Pancreas (tissue), 10 donors: Measurements from ENCODE around the gene STARD9. TPM values are rescaled to one million over a fixed set of nuclear protein-coding genes. Genes with fewer than 3 reads are reported as not detected.
A peak's percentile ranks its signal among the peaks of the same experiment; 100 is the strongest.

Source experiments
- ATAC-seq, 4 donors: fragments of 200-7000 bp; cut with Tn5 transposase; one replicate each; pipeline versions ENCODE4 v1.8.0 to v1.9.1; 2020; ENCODE audit warnings: mild to moderate bottlenecking in 4 of 4, moderate library complexity in 4 of 4
- DNase-seq, 6 donors: peaks; one replicate each; pipeline ENCODE4 v3.0.0-alpha.2; 2020
- FAIRE-seq: peaks from 2 replicates; lab custom pipeline; 2012; peaks lifted over from hg19 to GRCh38; lab: Jason Lieb, UNC
- H3K27ac ChIP-seq, 4 donors: fragments of 200-600 bp; sonication (generic); 1 replicate in 3 of 4; 2 replicates in 1 of 4; pipeline versions ENCODE4 v1.5.0 to v1.8.0; 2020
- H3K27me3 ChIP-seq, 4 donors: fragments of 200-600 bp; one replicate each; pipeline ENCODE4 v1.8.0; 2021
- H3K36me3 ChIP-seq, 3 donors: fragments of 200-600 bp; sonication (generic) in 1 of 3; one replicate each; pipeline versions ENCODE4 v1.5.0 to v1.8.0; 2020 to 2021
- H3K4me1 ChIP-seq, 3 donors: fragments of 200-600 bp; one replicate each; pipeline ENCODE4 v1.8.0; 2021
- H3K4me3 ChIP-seq, 4 donors: fragments of 200-600 bp; sonication (generic) in 2 of 4; one replicate each; pipeline versions ENCODE4 v1.5.0 to v1.8.0; 2020 to 2021
- H3K9me3 ChIP-seq, 4 donors: fragments of 200-600 bp; one replicate each; pipeline ENCODE4 v1.8.0; 2021
- CTCF ChIP-seq, 4 donors: fragments of 200-600 bp; sonication (generic) in 3 of 4; IDR thresholded peaks; one replicate each; pipeline versions ENCODE4 v1.5.0 to v1.8.0; 2021; ENCODE audit warnings: antibody characterized with exemption in 4 of 4
- WGBS, 2 donors: extraction: QIAGEN DNeasy Blood & Tissue Kit; methylation state at CpG; one replicate each; pipeline ENCODE4 v1.1.7; 2013; 5-methylcytosine and 5-hydroxymethylcytosine counted together
- intact Hi-C, 3 donors: fragments of 100-400 bp; cut with DNase I; formaldehyde crosslinking; loops; one replicate each; pipeline versions ENCODE4 v1.11.1 to v1.14.2; 2022
- polyA plus RNA-seq, 2 donors: library from polyadenylated mRNA; stranded (reverse); fragments of 200-250 nt; gene quantifications; one replicate each; pipeline ENCODE4 v1.2.3, GENCODE V29; 2013
- total RNA-seq, 6 donors: library from RNA; stranded (reverse); fragmentation: NEBNext Ultra II Directional in 4 of 6; extraction: Animal tissue kit (Norgen Biotek cat#: 25700) in 4 of 6; gene quantifications; one replicate each; pipeline versions ENCODE4 v1.2.1 to v1.2.4, GENCODE V29; 2021 to 2023
- donor health status: healthy with polysubstance abuse.
- donor health status: DM: no; HTN: no; CAD: no; lungs with moderate emphysema.
- donor health status: DM: no; HTN: no; CAD: no.
- donor health status: control.
- donor health status: control.
- donor health status: Bipolar disorder and iron deficiency.
- donor health status: DM: yes; HTN: yes; CAD: no.
- donor health status: DM: no; HTN: no; CAD: no.
- donor health status: DM: no; HTN: no; CAD: no.
- donor health status: DM: yes; HTN: yes; CAD: no.

Gene STARD9
- total and polyA plus RNA-seq, 8 donors: 0.44 to 3.0 (median 1.3) TPM

DNA sequence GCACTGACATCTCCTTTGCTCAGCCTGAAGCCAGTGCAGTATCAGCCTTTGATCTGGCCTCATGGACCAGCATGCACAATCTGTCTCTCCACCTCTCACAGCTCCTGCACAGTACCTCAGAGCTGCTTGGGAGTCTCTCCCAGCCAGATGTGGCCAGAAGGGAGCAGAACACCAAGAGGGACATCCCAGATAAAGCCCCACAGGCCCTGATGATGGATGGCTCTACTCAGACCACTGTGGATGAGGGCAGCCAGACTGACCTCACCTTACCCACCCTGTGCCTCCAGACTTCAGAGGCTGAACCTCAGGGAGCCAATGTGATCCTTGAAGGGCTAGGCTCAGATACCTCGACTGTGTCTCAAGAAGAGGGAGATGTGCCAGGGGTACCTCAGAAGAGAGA is 117.1 kb downstream of the STARD9 start:
- WGBS, 2 donors: 53 to 94% methylated on average over 1 of the region's 1 CpG
- H3K4me3 ChIP-seq: no peak overlapping the region

GRCh38 chr15:42692997-42693396 is 117.6 kb downstream of the STARD9 start:
- DNase-seq: peak in 1 of 6 donors; percentile 20
- Histone ChIP-seq H3K27me3 (no peaks in the 10 kb centered on the region), H3K36me3 (no peaks in the 10 kb centered on the region), H3K27ac (no peak overlapping the region), H3K4me3 (no peak overlapping the region), H3K4me1 (no peaks in the 10 kb centered on the region), H3K9me3 (no peaks in the 10 kb centered on the region)
- no peak for FAIRE-seq
- intact Hi-C loops: no loop called here
- ATAC-seq: no peak
- TF ChIP-seq CTCF (IDR thresholded peaks at IDR 0.05): no peak
- WGBS, 2 donors: 66 to 80% methylated on average over 4 of the region's 4 CpGs

More for the DNA sequence above, 117.1 kb downstream of the STARD9 start:
- ATAC-seq (no peak), DNase-seq (no peak), FAIRE-seq (no peak)
- Histone ChIP-seq H3K9me3 (no peaks in the 10 kb centered on the region), H3K36me3 (no peaks in the 10 kb centered on the region), H3K27me3 (no peaks in the 10 kb centered on the region), H3K27ac (no peak overlapping the region), H3K4me1 (no peaks in the 10 kb centered on the region)
- no peak for TF ChIP-seq CTCF (IDR thresholded peaks at IDR 0.05)
- intact Hi-C loops: no loop called here

DNA sequence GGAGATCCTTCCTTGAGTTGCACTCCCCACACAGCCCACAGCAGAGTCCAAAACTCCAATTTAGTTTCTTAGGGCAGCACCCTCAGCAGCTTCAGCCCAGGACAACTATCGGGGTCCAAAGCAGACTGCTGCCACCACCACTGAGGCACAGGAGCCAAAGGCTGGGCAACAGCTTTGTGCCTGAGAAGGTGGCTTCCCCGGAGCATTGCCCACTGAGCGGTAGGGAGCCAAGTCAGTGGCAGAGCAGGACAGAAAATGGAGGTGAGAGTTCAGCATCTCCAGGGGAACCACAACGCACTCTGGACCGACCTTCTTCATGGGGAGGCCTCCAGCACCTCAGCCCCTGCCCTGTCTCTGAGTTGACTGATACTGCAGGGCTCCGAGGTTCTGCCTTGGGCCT is 118.1 kb downstream of the STARD9 start:
- TF ChIP-seq CTCF (IDR thresholded peaks at IDR 0.05): no peak
- peak in 1 of 6 donors; percentile 27 for DNase-seq
- no peak overlapping the region for H3K27ac ChIP-seq
- H3K9me3 ChIP-seq: no peaks in the 10 kb centered on the region
- no peaks in the 10 kb centered on the region for H3K36me3 ChIP-seq
- 90 to 94% methylated on average over 6 of the region's 6 CpGs for WGBS, 2 donors
- no peaks in the 10 kb centered on the region for H3K4me1 ChIP-seq
- ATAC-seq: no peak
- H3K27me3 ChIP-seq: no peaks in the 10 kb centered on the region
- intact Hi-C loops: no loop called here
- no peak for FAIRE-seq
- H3K4me3 ChIP-seq: no peak overlapping the region

DNA sequence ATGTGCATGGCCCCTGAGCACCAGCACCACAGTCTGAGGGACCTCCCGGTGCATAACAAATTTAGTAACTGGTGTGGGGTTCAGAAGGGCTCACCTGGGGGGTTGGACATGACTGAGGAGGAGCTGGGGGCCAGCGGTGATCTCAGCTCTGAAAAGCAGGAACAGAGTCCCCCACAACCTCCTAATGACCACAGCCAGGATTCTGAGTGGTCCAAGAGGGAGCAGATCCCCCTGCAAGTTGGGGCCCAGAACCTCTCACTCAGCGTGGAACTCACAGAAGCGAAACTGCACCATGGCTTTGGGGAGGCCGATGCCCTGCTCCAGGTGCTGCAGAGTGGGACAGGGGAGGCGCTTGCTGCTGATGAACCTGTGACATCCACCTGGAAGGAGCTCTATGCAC is 118.5 kb downstream of the STARD9 start:
- no peak for FAIRE-seq
- H3K36me3 ChIP-seq: no peaks in the 10 kb centered on the region

More for the DNA sequence above, 118.5 kb downstream of the STARD9 start:
- no peaks in the 10 kb centered on the region for H3K27me3 ChIP-seq
- no peak overlapping the region for H3K27ac ChIP-seq
- TF ChIP-seq CTCF (IDR thresholded peaks at IDR 0.05): no peak
- intact Hi-C loops: no loop called here
- ATAC-seq: no peak
- WGBS, 2 donors: 82 to 90% methylated on average over 6 of the region's 6 CpGs
- no peaks in the 10 kb centered on the region for H3K4me1 ChIP-seq
- H3K4me3 ChIP-seq: no peak overlapping the region
- no peaks in the 10 kb centered on the region for H3K9me3 ChIP-seq
- DNase-seq: peak in 1 of 6 donors; percentile 19
